GM18868 (cell line): Measurements from ENCODE around the gene NLK.
"Not testable (repeated sequence)": the region's sequence is repeated elsewhere in the genome, so short reads cannot be mapped to it uniquely, and the experiment has no call there.

ENCODE experiments used
- ATAC-seq: cut with Tn5 transposase; IDR thresholded peaks from one replicate; pipeline ENCODE4 v1.9.1; 2021; ENCODE audit warnings: mild to moderate bottlenecking, moderate library complexity; ENCODE audit not compliant: unreplicated experiment

NLK gene

GRCh38 chr17:28042657-28042720 lies at the start of gene NLK:
Gene NLK (plus strand): TSS chr17:28042677. CDS start chr17:28042874, 197 bp downstream.
- no peak for ATAC-seq

- no peak for ATAC-seq
Observed at GRCh38 chr17:27993161-27993695, 49.2 kb upstream of the NLK start.

- no peak for ATAC-seq
Observed at GRCh38 chr17:27993723-27994310, 48.7 kb upstream of the NLK start.

- no peak for ATAC-seq
Observed at GRCh38 chr17:27994586-27994985, 47.9 kb upstream of the NLK start.

- ATAC-seq = no peak
Observed at GRCh38 chr17:27995554-27995953, 46.9 kb upstream of the NLK start.

GRCh38 chr17:27996202-27997043 lies 46.1 kb upstream of the NLK start:
- no peak for ATAC-seq

- ATAC-seq = no peak
Observed at GRCh38 chr17:27997044-27997401, 45.5 kb upstream of the NLK start.

- no peak for ATAC-seq
Observed at GRCh38 chr17:27997522-27997921, 45.0 kb upstream of the NLK start.

- no peak for ATAC-seq
Observed at GRCh38 chr17:28001149-28001548, 41.3 kb upstream of the NLK start.

GRCh38 chr17:28004344-28004743 lies 38.1 kb upstream of the NLK start:
- no peak for ATAC-seq

GRCh38 chr17:28007925-28008324 lies 34.6 kb upstream of the NLK start:
- ATAC-seq = not testable (repeated sequence)

GRCh38 chr17:28008513-28008912 lies 34.0 kb upstream of the NLK start:
- ATAC-seq = no peak

- no peak for ATAC-seq
Observed at GRCh38 chr17:28010406-28010805, 32.1 kb upstream of the NLK start.

- no peak for ATAC-seq
Observed at GRCh38 chr17:28018439-28019070, 23.9 kb upstream of the NLK start.

- ATAC-seq = no peak
Observed at GRCh38 chr17:28020515-28020914, 22.0 kb upstream of the NLK start.

- ATAC-seq = no peak
Observed at GRCh38 chr17:28029044-28029443, 13.4 kb upstream of the NLK start.

GRCh38 chr17:28030386-28030785 lies 12.1 kb upstream of the NLK start:
- no peak for ATAC-seq

GRCh38 chr17:28031174-28031573 lies 11.3 kb upstream of the NLK start:
- no peak for ATAC-seq

GRCh38 chr17:28033972-28034714 lies 8.3 kb upstream of the NLK start:
- no peak for ATAC-seq

GRCh38 chr17:28035452-28035851 lies 7.0 kb upstream of the NLK start:
- not testable (repeated sequence) for ATAC-seq

GRCh38 chr17:28035884-28036283 lies 6.6 kb upstream of the NLK start:
- not testable (repeated sequence) for ATAC-seq

GRCh38 chr17:28038802-28039201 lies 3.7 kb upstream of the NLK start:
- no peak for ATAC-seq
